Measurements from ENCODE around the gene HIGD1B.

HIGD1B gene

DNA sequence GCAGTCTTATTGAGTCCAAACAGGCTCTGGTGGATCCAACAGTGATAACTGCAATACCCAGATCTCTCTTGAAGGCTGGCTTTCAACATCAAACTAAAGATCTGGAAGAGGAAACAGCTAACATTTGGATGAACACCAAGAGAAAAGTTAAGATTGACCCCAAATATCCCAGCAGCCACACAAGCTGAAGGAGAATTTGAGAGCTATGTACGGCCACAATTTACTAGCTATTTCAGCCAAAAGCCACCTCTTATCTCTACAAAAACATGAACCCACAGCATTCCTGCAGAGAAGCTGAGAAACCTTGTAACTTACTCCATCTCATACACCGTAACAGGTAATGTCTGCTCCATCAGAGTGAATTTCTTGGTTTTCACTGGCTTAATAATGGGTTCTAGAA is 37.3 kb downstream of the HIGD1B start:
- Histone ChIP-seq H3K27me3 (ENCODE audit: insufficient read depth, poor library complexity, severe bottlenecking) (no peaks in the 10 kb centered on the region), H3K4me3 (replicated peaks; ENCODE audit: insufficient read depth, low read length) (no peak overlapping the region), H3K27ac (replicated peaks) (no peak overlapping the region)
- no peak for TF ChIP-seq SPI1 (IDR thresholded peaks at IDR 0.05; ENCODE audit: borderline replicate concordance, low read depth)
- no peak for TF ChIP-seq POLR2AphosphoS5 (IDR thresholded peaks at IDR 0.05; ENCODE audit: low read depth)
- TF ChIP-seq GABPA (IDR thresholded peaks at IDR 0.05; ENCODE audit: low read depth): no peak
- TF ChIP-seq, protein P1, sequence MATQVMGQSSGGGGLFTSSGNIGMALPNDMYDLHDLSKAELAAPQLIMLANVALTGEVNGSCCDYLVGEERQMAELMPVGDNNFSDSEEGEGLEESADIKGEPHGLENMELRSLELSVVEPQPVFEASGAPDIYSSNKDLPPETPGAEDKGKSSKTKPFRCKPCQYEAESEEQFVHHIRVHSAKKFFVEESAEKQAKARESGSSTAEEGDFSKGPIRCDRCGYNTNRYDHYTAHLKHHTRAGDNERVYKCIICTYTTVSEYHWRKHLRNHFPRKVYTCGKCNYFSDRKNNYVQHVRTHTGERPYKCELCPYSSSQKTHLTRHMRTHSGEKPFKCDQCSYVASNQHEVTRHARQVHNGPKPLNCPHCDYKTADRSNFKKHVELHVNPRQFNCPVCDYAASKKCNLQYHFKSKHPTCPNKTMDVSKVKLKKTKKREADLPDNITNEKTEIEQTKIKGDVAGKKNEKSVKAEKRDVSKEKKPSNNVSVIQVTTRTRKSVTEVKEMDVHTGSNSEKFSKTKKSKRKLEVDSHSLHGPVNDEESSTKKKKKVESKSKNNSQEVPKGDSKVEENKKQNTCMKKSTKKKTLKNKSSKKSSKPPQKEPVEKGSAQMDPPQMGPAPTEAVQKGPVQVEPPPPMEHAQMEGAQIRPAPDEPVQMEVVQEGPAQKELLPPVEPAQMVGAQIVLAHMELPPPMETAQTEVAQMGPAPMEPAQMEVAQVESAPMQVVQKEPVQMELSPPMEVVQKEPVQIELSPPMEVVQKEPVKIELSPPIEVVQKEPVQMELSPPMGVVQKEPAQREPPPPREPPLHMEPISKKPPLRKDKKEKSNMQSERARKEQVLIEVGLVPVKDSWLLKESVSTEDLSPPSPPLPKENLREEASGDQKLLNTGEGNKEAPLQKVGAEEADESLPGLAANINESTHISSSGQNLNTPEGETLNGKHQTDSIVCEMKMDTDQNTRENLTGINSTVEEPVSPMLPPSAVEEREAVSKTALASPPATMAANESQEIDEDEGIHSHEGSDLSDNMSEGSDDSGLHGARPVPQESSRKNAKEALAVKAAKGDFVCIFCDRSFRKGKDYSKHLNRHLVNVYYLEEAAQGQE (IDR thresholded peaks at IDR 0.05; ENCODE audit: insufficient replicate concordance, low read depth): no peak
- TF ChIP-seq, protein P2, sequence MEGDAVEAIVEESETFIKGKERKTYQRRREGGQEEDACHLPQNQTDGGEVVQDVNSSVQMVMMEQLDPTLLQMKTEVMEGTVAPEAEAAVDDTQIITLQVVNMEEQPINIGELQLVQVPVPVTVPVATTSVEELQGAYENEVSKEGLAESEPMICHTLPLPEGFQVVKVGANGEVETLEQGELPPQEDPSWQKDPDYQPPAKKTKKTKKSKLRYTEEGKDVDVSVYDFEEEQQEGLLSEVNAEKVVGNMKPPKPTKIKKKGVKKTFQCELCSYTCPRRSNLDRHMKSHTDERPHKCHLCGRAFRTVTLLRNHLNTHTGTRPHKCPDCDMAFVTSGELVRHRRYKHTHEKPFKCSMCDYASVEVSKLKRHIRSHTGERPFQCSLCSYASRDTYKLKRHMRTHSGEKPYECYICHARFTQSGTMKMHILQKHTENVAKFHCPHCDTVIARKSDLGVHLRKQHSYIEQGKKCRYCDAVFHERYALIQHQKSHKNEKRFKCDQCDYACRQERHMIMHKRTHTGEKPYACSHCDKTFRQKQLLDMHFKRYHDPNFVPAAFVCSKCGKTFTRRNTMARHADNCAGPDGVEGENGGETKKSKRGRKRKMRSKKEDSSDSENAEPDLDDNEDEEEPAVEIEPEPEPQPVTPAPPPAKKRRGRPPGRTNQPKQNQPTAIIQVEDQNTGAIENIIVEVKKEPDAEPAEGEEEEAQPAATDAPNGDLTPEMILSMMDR (IDR thresholded peaks at IDR 0.05; ENCODE audit: insufficient read depth, low read length): no peak
- DNase-seq (ENCODE audit: low read depth in 1 of 2, low spot score in 1 of 2): no peak

DNA sequence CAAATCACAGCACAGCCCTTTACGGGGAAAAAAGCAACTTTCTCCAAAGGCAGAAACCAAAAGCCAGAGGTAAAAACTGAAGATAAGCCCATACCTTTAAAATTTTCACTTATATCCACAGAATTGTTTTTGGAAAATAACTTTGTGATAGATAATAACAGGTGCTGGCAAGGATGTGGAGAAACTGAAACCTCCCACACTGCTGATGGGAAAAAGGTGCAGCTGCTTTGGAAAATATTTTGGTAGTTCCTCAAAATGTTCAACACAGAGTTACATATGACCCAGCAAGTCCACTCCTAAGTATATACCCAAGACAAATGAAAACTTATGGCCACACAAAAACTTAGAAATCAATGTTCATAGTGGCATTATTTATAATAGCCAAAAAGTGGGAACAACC is 39.3 kb downstream of the HIGD1B start:
- no peak for DNase-seq (ENCODE audit: low read depth in 1 of 2, low spot score in 1 of 2)
- TF ChIP-seq, protein P1 (IDR thresholded peaks at IDR 0.05; ENCODE audit: insufficient replicate concordance, low read depth): no peak
- TF ChIP-seq POLR2AphosphoS5 (IDR thresholded peaks at IDR 0.05; ENCODE audit: low read depth) (no peak), GABPA (IDR thresholded peaks at IDR 0.05; ENCODE audit: low read depth) (no peak), SPI1 (IDR thresholded peaks at IDR 0.05; ENCODE audit: borderline replicate concordance, low read depth) (no peak)
- TF ChIP-seq, protein P2 (IDR thresholded peaks at IDR 0.05; ENCODE audit: insufficient read depth, low read length): no peak
- Histone ChIP-seq H3K27me3 (ENCODE audit: insufficient read depth, poor library complexity, severe bottlenecking) (no peaks in the 10 kb centered on the region), H3K27ac (replicated peaks) (no peak overlapping the region), H3K4me3 (replicated peaks; ENCODE audit: insufficient read depth, low read length) (no peak overlapping the region)

DNA sequence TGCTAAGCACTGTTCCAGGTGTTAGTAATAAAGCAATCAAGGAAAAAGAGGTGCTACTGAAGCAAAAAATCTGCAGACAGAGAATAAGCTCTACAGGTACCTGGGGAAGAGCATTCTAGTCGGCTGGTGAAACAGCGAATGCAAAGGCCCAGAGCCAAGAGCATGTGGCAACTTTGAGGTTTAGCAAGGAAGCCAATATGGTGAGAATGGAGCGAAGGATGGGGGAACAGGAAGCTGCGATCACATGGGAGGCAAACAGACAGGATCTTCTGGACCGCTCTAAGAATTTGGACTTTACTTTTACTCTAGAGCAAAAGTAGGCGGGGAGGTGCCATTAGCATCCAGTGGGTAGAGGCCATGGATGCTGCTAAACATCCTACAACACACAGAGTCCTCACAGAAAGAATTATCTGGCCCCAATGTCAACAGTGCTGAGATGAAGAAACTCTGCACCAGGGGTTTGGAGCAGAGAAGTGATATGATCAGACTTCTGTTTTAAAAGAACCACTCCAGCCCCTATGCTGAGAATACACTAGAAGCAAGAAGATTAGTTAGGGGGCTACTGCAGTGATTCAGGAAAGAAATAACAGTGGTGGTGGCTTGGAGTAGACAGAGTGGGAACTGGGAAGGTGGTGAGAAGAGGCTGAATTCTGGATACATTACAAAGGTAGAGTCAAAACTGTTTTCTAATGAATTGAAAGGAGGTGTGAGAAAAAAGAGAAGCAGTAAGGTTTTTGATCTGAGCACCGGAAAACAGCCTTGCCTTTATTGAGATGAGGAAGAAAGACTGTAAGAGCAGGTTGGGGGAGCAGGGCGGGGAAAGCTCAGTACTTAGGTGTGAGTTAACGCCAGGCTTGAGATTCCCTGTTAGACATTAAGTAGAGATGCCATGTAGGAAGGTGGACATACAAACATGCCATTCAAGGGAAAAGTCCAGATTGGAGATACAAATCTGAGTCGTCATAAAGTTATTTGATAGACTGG is 40.6 kb downstream of the HIGD1B start:
- DNase-seq (ENCODE audit: low read depth in 1 of 2, low spot score in 1 of 2): peak; percentile 51 to 86
- TF ChIP-seq GABPA (IDR thresholded peaks at IDR 0.05; ENCODE audit: low read depth) (no peak), SPI1 (IDR thresholded peaks at IDR 0.05; ENCODE audit: borderline replicate concordance, low read depth) (no peak; the same call in 1 of the 2 replicates), POLR2AphosphoS5 (IDR thresholded peaks at IDR 0.05; ENCODE audit: low read depth) (peak; percentile 56)
- TF ChIP-seq, protein P1 (IDR thresholded peaks at IDR 0.05; ENCODE audit: insufficient replicate concordance, low read depth): no peak
- H3K4me3 ChIP-seq (replicated peaks; ENCODE audit: insufficient read depth, low read length): no peak overlapping the region
- peak overlapping the region; percentile 64 for H3K27ac ChIP-seq (replicated peaks)
- no peaks in the 10 kb centered on the region for H3K27me3 ChIP-seq (ENCODE audit: insufficient read depth, poor library complexity, severe bottlenecking)
